Stimulated activated CD8-positive, alpha-beta memory T cell treated with anti-CD3 and anti-CD28 coated beads, Interleukin-15, amount 100 ng/mL, for 24 hours (primary cell): ENCODE results near the gene TMEM52.
A peak's percentile ranks its signal among the peaks of the same experiment; 100 is the strongest.

Experiments
- DNase-seq: peaks from one replicate; pipeline ENCODE4 v3.0.0-alpha.2; 2020; ENCODE audit warnings: low read depth

TMEM52 gene

DNA sequence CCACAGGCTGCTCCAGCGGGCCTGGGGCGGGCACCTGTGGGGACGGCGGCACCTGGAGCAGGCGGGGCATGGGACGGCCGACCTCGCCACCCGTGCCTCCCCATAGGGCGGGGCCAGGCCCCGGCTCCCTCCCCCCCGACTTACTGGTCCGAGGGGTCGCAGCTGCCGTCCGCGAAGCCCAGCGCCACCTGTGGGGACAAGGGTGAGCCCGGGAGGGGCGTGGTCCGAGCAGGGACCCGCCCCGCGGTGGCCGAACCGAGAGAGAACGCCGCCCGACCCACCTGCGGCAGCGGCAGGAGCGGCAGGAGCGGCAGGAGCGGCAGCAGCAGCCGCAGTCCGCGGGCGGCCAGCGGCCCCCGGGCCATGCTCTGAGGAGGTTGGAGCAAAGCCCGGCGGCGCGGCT is at the start of gene TMEM52:
Gene TMEM52, minus strand, starts transcription at position 379 of the 403 bp plus-strand sequence. Its CDS starts 14 bp downstream, at position 365.
- no peak for DNase-seq

DNA sequence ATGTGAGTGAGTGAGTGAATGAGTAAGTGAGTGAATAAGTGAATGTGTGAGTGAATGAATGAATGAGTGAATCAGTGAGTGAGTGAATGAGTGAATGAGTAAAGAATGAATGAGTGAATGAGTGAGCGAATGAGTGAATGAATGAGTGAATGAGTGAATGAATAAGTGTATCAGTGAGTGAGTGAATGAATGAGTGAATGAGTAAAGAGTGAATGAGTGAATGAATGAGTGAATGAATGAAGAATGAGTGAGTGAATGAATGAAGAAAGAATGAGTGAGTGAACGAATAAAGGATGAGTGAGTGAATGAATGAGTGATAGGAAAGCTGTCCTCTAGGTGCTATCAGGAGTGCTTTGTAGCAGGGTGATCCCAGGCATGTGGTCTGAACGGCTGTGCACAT is 48.8 kb upstream of the TMEM52 start:
- DNase-seq: no peak

DNA sequence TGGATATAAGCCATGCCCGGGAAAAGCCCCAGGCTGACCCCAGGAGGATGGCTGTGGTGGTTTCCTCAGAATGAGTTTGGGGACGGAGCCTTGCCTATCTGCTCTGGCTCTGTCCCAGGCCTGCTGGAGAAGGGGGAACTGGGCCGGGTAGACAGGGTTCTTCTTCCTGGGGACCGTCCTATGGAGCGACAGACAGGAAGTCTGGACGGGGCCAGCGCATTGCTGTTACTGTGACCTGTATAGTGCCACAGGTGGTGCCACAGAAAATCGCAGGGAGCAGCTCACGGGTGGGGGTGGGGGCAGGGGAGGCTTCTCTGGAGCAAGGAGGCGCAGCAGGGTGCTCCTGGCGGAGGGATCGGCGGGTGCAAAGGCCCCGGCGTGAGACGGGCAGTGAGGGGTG is 48.1 kb upstream of the TMEM52 start:
- DNase-seq: no peak

- no peak for DNase-seq
Measured at GRCh38 chr1:1966071-1966740, 47.1 kb upstream of the TMEM52 start.

GRCh38 chr1:1965546-1965945 is 46.5 kb upstream of the TMEM52 start:
- DNase-seq: no peak

DNA sequence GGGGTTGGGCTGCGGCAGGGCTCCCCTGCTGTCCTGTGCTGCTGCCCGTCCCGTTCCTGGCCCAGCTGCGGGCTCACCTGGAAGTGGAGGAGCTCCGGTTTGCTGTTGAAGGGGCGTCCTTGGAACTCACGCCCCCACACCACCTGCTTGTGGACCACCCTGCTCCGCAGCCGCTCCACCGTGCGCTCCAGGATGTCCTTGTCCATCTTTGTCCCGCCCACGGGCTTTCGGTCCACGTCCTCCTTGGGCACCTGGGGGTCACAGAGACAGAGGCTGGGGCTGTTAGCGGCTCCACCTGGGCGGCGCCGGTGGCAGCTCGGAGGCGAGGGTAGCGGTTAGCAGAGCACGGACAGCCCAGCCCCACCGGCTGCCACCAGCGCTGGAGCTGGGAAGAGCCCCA is 45.7 kb upstream of the TMEM52 start:
- no peak for DNase-seq

DNA sequence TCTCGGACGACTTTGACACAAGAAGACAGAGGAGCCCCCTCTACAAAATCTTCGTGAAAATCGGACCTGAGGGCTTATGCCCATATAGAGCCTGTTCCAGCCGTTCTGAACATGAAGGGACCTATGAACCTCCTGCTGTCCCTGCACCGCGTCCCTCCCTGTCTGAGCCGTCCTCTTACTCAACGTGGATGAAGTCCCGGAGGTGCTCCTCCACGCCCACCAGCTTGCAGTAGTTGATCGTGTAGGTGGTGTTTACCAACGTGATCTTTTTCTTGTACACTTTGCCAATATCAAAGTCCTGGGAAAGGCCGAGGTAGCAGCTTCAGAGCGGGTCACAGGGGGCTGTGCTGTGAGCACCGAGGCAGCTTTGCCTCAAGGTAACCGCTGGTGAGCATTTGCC is 44.5 kb upstream of the TMEM52 start:
- DNase-seq: no peak

DNA sequence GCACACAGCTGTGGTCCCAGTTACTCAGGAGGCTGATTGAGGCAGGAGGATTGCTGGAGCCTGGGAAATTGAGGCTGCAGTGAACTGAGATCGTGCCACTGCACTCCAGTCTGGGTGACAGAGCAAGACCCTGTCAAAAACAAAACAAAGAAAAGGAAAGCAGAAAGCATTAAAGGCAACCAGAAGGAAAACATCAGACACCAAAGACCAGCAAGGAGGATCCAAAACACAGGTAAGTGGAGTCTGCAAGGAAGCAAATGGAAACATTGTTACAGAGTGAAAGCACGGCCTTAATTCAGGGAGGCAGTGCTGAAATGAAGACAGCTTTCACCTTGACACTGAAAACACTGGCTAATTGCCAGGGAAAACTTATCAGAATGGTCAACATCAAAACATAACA is 43.7 kb upstream of the TMEM52 start:
- DNase-seq: no peak

DNA sequence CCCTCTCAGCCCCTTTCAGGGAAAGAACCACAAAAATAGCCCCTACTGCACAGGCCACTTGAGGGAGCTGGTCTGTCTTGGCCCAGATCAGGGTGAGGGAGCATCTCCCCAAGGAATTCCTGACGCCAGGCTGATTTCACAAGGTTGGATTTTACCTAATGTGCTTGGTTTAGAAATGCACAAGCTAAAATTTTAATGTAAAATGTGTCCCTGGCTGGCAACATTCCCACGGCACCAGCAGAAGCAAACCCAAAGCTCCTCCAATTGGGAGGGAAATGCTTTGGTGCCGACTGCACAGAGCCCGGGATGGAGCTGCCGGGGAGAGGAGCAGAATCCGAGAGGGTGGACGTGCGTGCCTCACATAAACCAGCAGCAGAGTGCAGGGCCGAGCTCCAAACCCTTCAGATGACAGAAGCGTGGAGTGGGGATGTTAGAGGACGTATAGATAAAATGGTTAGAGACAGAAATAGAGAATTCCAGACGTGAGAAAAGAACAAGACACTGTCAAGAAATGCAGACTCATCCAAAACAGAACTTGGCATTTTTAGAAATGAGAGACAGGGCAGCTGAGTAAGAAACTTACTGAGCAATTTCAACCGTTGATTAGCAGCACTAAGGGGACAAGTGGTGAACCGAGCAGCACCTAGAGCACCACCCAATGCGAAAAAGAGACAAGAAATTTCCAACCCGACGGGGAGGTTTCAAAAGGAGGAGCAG is 41.6 kb upstream of the TMEM52 start:
- no peak for DNase-seq

- peak; percentile 38 for DNase-seq
Measured at GRCh38 chr1:1959840-1960479, 40.9 kb upstream of the TMEM52 start.

GRCh38 chr1:1959459-1959839 is 40.4 kb upstream of the TMEM52 start:
- no peak for DNase-seq

- DNase-seq: no peak
Measured at GRCh38 chr1:1958071-1958541, 39.0 kb upstream of the TMEM52 start.

GRCh38 chr1:1957533-1957961 is 38.5 kb upstream of the TMEM52 start:
- DNase-seq: no peak

DNA sequence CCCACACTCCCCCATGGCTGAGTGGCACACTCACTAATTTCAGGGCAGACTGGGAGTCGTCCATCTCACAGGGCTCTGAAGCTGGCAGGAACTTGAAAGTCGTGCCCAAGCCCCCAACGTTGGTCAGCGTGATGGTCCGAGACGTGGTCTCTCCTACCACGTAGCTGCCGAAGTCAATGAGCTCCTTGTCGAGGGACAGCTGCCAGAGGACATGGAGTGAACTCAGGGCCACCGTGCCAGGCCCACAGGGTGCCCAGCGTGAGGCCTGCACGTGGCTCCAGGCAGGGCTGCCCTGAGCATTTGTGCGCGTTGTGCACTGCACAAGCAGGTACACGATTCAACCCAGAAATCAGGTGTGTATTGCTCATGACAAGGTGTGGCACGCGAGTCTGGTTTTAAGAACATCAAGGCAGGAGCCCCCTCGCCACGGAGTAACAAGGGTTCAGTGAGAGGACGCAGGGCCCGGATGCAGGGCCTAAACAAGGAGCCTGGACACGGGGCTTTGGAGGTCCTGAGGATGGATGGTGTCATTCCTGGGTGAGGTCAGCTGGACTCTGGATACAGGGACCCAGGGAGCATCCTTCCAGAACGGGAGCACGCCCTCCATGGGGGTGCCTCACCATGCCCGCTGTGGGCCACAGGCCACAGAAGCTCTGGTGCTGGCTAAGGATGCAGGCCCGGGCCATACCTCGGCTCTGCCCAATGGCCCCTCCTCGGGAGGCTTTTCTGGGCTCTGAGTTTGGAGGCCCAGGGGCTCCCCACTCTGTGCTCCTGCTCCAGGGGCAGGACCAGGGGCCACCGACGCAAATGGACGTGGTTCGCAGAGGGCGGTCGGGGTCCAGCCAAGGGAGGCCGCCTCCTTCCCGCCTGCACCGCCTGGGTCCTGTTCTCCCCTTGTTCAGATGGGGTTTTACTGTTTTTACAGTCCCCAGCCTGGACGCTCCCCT is 37.8 kb upstream of the TMEM52 start:
- no peak for DNase-seq

- DNase-seq: no peak
Measured at GRCh38 chr1:1956101-1956500, 37.0 kb upstream of the TMEM52 start.

GRCh38 chr1:1955621-1956094 is 36.6 kb upstream of the TMEM52 start:
- no peak for DNase-seq

DNA sequence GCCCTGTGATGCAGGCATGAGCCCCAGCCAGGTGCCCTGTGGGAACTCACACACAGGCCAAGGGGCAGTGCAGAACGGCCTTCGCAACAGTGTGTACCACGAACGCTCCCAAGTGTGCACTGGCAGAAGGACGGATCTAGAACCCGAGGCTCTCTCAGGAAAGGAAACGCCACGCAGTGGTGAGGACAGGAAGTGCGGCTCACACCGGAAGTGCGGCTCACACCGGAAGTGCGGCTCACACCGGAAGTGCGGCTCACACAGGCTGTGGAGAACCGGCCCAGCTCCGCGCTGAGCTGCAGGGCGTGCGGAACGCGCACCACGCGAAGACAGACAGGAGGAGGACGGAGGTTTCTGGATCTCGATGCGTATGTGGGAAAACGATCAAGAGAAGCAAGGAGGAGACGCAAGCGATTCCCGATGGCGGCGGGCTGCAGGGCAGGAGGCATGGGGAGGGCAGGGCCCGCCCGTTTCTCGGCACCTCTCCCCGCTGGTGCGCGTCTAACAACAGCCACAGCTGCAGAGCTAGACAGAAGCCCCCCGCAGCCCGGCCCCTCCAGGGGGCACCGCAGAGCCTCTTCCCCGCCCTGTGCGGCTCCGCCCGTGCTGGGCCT is 35.9 kb upstream of the TMEM52 start:
- no peak for DNase-seq

- no peak for DNase-seq
Measured at GRCh38 chr1:1954015-1954414, 34.9 kb upstream of the TMEM52 start.

DNA sequence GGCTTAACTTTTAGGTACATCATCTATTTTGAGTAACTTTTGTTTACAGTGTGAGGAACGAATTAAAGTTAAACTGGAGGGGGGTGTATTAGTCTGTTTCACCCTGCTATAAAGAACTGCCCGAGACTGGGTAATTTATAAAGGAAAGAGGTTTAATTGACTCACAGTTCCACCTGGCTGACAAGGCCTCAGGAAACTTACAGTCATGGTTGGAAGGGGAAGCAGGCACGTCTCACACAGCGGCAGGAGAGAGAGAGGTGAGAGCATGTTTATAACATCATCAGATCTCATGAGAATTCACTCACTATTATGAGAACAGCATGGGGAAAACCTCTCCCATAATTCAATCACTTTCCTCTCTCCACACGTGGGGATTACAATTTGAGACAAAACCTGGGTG is 31.9 kb upstream of the TMEM52 start:
- DNase-seq: no peak

DNA sequence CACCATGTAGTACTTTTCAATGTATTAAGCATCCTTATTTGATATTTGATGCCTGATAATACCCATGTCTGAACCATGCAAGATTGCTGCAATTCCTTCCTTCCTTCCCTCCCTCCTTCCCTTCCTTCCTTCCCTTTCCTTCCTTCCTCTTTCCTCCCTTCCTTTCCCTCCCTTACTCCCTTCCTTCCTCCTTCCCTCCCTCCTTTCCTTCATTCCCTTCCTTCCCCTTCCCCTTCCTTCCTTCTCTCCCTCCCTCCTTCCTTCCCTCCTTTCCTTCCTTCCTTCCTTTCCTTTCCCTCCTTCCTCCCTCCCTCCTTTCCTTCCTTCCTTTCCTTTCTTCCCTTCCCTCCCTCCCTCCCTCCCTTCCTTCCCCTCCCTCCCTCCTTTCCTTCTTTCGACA is 29.7 kb upstream of the TMEM52 start:
- DNase-seq: no peak

DNA sequence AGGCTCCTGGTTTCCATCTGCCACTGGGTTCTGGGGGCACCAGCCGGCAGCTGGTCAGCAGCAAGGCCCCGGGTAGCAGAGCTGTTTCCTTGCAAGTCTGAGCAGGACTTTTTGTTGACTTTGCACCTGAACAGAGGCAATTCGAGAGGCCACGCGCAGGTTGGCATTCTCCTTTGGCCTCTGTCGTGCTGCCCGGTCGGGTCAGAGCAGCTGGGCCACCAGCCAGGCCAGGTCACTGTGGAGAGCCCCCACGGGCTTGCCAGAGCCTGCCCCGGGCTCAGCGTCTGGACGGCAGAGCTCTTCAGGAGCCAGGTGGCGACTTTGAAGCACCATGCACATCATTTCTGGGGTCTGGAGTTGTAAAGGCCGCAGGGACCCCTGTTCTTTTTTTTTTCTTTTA is 28.4 kb upstream of the TMEM52 start:
- no peak for DNase-seq

DNA sequence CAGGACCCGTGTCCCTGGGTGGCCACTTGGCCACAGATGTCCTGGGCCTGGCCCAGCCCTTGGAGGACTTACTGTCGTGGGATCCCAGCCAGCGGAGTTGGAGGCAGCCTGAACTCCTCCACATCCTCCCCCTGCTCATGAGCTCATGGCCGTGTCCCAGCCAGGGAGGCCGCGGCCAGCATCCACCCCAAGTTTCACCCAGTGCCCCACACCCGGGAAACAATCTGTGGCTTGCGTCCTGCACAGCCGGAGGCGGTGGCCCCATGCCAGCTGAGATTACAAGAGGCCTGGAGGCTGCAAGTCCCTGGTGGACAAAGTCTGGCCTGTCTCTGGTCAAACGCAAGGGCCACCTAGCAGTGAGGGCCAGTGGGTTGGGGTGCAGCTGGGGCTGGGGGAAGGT is 27.5 kb upstream of the TMEM52 start:
- DNase-seq: no peak
